ENCODE results near the gene GGN. TPM values are rescaled to one million over a fixed set of nuclear protein-coding genes. Genes with fewer than 3 reads are reported as not detected.
"Not testable (repeated sequence)": the region's sequence is repeated elsewhere in the genome, so short reads cannot be mapped to it uniquely, and the experiment has no call there.

The GGN gene
- total RNA-seq, 1 donor from 2014 or later, result not detected

- no peaks in the 10 kb centered on the region for H3K9me3 ChIP-seq
- H3K4me3 ChIP-seq, result peak overlapping the region; percentile 19 to 26
- no peak for DNase-seq (ENCODE audit: extremely low spot score in 2 of 2)
- no peak for TF ChIP-seq POLR2AphosphoS5 (IDR thresholded peaks at IDR 0.05; ENCODE audit: insufficient read depth in 1 of 2, low read depth in 1 of 2)
- no peak for TF ChIP-seq CTCF (IDR thresholded peaks at IDR 0.05)
- no peak for TF ChIP-seq POLR2A (IDR thresholded peaks at IDR 0.05)
- H3K36me3 ChIP-seq, result no peaks in the 10 kb centered on the region
- intact Hi-C loops (cut with DNase I), result no loop called here
- no peak overlapping the region for H3K27ac ChIP-seq
- no peaks in the 10 kb centered on the region for H3K27me3 ChIP-seq
- H3K4me1 ChIP-seq, result peaks cover 12% of the 10 kb centered on the region
Observed at GRCh38 chr19:38417544-38418506, 30.0 kb upstream of the GGN start.

DNA sequence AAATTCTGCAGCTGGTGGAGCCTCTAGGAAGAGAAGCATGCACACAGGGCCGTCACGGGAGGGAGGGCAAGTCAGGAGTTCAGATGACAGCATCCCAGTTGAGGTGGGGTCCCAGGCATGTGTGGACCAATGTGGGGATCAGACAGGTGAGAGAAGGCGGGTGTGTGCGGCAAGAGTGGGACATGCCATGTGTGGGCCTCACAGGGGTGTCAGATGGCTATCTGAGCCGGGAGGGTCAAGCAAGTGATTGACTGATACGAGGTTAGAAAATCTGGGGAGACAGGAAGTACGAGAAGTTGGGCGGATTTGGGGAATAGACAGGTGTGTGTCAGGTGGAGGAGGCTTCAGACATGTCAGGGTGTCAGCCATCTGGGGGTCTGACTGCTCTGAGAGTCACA lies 29.3 kb upstream of the GGN start:
- Histone ChIP-seq H3K27ac (no peak overlapping the region), H3K9me3 (no peaks in the 10 kb centered on the region), H3K27me3 (no peaks in the 10 kb centered on the region), H3K4me1 (peaks cover 12% of the 10 kb centered on the region), H3K36me3 (no peaks in the 10 kb centered on the region), H3K4me3 (no peak overlapping the region)
- intact Hi-C loops (cut with DNase I), result no loop called here
- DNase-seq (ENCODE audit: extremely low spot score in 2 of 2), result no peak
- no peak for TF ChIP-seq CTCF (IDR thresholded peaks at IDR 0.05)
- TF ChIP-seq POLR2A (IDR thresholded peaks at IDR 0.05), result no peak
- TF ChIP-seq POLR2AphosphoS5 (IDR thresholded peaks at IDR 0.05; ENCODE audit: insufficient read depth in 1 of 2, low read depth in 1 of 2), result no peak

DNA sequence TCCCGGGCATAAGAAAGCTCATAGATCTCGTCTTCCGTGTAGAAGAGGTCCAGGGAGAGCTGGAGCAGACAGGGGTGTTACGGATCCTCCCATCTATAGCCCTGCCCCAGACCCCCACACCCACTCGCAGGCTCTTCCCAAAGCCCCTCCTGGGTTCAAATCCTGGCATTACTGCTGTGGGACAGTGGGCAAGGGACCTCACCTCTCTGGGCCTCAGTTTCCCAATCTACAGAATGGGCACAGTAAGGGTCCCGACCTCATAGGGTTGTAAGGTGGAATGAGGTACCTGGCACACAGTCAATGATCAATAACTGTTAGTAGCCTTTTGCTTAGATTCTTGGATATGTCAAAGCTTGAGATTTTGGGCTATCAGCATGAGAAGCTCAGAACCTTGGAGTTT lies 25.6 kb upstream of the GGN start:
- intact Hi-C loops (cut with DNase I), result loop anchor here (5.0 kb wide), 1 partner anchor 219 kb away; no protein-coding TSS in a partner anchor
- peaks cover 10% of the 10 kb centered on the region for H3K4me1 ChIP-seq
- DNase-seq (ENCODE audit: extremely low spot score in 2 of 2), result no peak
- no peaks in the 10 kb centered on the region for H3K9me3 ChIP-seq
- no peaks in the 10 kb centered on the region for H3K27me3 ChIP-seq
- H3K36me3 ChIP-seq, result no peaks in the 10 kb centered on the region
- H3K27ac ChIP-seq, result no peak overlapping the region
- no peak for TF ChIP-seq CTCF (IDR thresholded peaks at IDR 0.05)
- no peak for TF ChIP-seq POLR2AphosphoS5 (IDR thresholded peaks at IDR 0.05; ENCODE audit: insufficient read depth in 1 of 2, low read depth in 1 of 2)
- TF ChIP-seq POLR2A (IDR thresholded peaks at IDR 0.05), result no peak
- no peak overlapping the region for H3K4me3 ChIP-seq

- no peak for TF ChIP-seq POLR2A (IDR thresholded peaks at IDR 0.05)
- TF ChIP-seq CTCF (IDR thresholded peaks at IDR 0.05), result no peak
- TF ChIP-seq POLR2AphosphoS5 (IDR thresholded peaks at IDR 0.05; ENCODE audit: insufficient read depth in 1 of 2, low read depth in 1 of 2), result no peak
- no peak overlapping the region for H3K27ac ChIP-seq
- H3K4me3 ChIP-seq, result no peak overlapping the region
- intact Hi-C loops (cut with DNase I), result loop anchor here (5.0 kb wide), 1 partner anchor 219 kb away; no protein-coding TSS in a partner anchor
- DNase-seq (ENCODE audit: extremely low spot score in 2 of 2), result no peak
- H3K36me3 ChIP-seq, result no peaks in the 10 kb centered on the region
- no peaks in the 10 kb centered on the region for H3K27me3 ChIP-seq
- no peaks in the 10 kb centered on the region for H3K9me3 ChIP-seq
- peaks cover 6% of the 10 kb centered on the region for H3K4me1 ChIP-seq
Observed at GRCh38 chr19:38412961-38413360, 25.1 kb upstream of the GGN start.

GRCh38 chr19:38412491-38412890 lies 24.7 kb upstream of the GGN start:
- Histone ChIP-seq H3K4me1 (peaks cover 1% of the 10 kb centered on the region), H3K9me3 (no peaks in the 10 kb centered on the region), H3K4me3 (no peak overlapping the region), H3K27ac (no peak overlapping the region), H3K27me3 (no peaks in the 10 kb centered on the region), H3K36me3 (no peaks in the 10 kb centered on the region)
- no peak for TF ChIP-seq POLR2A (IDR thresholded peaks at IDR 0.05)
- TF ChIP-seq POLR2AphosphoS5 (IDR thresholded peaks at IDR 0.05; ENCODE audit: insufficient read depth in 1 of 2, low read depth in 1 of 2), result no peak
- TF ChIP-seq CTCF (IDR thresholded peaks at IDR 0.05), result no peak
- intact Hi-C loops (cut with DNase I), result loop anchor here (5.0 kb wide), 1 partner anchor 220 kb away; no protein-coding TSS in a partner anchor
- no peak for DNase-seq (ENCODE audit: extremely low spot score in 2 of 2)

- DNase-seq (ENCODE audit: extremely low spot score in 2 of 2); H3K4me3 ChIP-seq: not testable (repeated sequence)
Observed at GRCh38 chr19:38411898-38412297, 24.1 kb upstream of the GGN start.

More at GRCh38 chr19:38411898-38412297, 24.1 kb upstream of the GGN start:
- not testable (repeated sequence) for H3K36me3 ChIP-seq, H3K4me1 ChIP-seq, H3K27me3 ChIP-seq, H3K27ac ChIP-seq, H3K9me3 ChIP-seq
- intact Hi-C loops (cut with DNase I), result loop anchor here (5.0 kb wide), 1 partner anchor 220 kb away; no protein-coding TSS in a partner anchor

Measured in vagina (tissue), 2 donors.